ENCODE data around the gene DYNC1H1.

GRCh38 chr14:101932673-101933072, 31.7 kb upstream of the DYNC1H1 start:
- TF ChIP-seq CTCF (IDR thresholded peaks at IDR 0.05) = no peak
- TF ChIP-seq POLR2AphosphoS5 (IDR thresholded peaks at IDR 0.05) = no peak

Data from gastroesophageal sphincter (tissue), 3 donors.